NCI-H69 (cell line): ENCODE data around the gene EGR2.

Experiments used
- DNase-seq: peaks from one replicate; lab custom pipeline; 2025; lab: John Stamatoyannopoulos, UW

Gene EGR2

DNA sequence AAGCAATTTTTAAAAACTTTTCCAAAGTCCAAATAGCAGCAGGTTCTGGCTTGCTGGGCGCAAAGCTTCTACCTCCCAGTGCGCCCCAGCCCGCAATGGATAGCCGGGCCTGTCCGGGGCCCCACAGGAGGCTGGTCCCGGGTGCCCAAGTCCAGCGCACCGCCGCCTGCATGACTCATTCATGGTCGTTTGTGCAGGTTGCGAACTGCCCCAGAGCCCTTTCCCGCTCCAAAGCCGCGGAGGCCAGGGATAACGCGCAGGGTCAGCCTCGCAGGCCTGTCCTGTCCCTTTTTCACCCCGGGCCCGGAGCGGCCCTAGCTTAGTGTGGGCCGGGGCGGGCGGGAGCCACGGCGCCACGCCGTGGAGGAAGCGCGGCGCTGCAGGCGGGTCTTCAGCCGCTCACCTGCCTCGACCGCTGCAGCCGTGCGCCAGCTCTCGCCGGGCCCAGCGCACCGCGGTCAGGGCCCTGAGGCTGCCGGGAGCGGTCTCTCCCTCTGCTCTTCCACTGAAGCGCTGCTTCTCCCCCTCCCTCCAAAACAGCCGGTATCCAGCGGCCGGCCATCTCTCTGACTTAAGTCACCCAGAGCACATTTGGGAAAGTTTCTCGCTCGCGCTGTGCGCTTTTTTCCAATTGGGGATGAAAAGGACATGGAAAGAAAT lies 1.7 kb upstream of the EGR2 start:
- peak; percentile 70 for DNase-seq

DNA sequence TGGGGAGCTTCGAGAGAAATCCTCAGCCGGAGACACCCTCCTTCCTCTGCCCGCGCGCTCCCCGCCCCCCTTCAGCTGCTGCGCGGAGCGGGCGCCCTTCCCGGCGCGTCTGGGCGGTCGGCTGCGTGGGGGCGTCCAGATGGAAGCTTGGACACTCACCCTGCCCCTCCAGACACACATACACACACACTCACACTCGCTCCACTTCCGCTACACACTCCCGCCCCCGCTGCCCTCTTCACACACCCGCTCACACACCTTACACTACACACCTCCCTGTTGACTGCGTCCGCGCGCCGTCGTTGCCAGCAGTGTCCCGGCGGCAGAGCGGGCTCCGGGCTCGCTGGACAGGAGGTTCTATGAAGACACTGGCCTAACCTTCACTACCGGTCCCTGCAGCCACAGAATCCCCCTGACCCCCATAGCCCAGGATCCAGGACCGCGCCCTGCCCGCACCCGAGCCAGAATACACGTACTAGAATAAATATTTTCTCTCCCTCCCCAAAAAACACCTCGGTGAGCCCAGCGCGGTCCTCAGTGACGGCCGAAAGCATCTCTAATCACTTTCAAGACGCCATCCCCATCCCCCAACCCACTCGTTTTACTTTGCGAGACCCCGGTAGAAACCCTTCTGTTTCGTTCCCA lies 1.1 kb upstream of the EGR2 start:
- peak; percentile 28 for DNase-seq

GRCh38 chr10:62816076-62816330 lies 163 bp downstream of the EGR2 start:
- no peak for DNase-seq

DNA sequence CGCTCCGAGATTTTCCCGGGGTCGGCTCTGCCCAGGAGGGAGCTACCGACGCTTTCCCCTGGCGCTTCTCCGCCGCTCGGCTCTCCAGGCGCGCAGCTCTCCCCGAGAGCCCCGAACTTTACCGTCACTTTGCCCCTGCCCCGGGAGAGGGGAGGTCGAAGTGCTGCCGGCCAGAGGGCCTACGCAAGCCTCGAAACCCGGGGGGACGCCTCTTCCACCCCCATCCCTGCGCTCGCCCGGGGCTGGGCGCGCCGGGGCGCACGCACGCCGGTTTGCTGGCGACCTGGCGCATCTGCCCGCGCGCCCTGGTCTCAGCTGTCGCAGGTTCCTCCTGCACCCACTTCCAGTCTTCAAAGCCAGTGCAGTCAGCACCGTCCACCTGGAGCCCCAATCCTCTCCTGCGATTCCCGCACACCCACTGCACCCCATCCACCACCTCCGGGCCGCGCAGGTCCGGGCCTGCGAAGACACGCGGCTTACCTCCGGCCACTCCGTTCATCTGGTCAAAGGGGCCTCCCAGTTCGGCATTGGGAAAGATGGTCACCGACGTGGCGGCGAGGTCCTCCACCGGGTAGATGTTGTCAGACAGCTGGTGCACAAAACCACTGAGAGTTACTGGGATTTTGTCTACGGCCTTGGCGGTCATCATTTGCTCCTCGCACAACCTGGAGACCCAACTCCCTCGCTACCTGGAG lies 638 bp downstream of the EGR2 start:
- peak; percentile 19 for DNase-seq

- peak; percentile 19 for DNase-seq
Observed at GRCh38 chr10:62814756-62815380, 1.3 kb downstream of the EGR2 start.

GRCh38 chr10:62813981-62814380 lies 2.2 kb downstream of the EGR2 start:
- DNase-seq: no peak

DNA sequence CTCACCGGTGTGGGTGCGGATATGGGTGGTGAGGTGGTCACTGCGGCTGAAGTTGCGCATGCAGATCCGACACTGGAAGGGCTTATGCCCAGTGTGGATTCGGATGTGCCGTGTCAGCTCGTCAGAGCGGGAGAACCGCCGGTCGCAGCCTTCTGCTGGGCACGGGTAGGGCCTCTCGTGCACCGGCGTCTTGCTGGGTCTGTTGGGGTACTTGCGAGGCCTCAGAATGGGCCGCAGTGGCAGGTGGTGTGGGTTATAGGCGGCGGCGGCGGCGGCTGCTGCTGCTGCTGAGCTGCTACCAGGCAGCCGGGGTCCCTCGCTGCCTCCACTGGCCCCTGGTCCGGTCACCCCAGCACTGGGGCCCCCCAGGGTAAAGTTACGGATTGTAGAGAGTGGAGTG lies 2.7 kb downstream of the EGR2 start:
- no peak for DNase-seq

DNA sequence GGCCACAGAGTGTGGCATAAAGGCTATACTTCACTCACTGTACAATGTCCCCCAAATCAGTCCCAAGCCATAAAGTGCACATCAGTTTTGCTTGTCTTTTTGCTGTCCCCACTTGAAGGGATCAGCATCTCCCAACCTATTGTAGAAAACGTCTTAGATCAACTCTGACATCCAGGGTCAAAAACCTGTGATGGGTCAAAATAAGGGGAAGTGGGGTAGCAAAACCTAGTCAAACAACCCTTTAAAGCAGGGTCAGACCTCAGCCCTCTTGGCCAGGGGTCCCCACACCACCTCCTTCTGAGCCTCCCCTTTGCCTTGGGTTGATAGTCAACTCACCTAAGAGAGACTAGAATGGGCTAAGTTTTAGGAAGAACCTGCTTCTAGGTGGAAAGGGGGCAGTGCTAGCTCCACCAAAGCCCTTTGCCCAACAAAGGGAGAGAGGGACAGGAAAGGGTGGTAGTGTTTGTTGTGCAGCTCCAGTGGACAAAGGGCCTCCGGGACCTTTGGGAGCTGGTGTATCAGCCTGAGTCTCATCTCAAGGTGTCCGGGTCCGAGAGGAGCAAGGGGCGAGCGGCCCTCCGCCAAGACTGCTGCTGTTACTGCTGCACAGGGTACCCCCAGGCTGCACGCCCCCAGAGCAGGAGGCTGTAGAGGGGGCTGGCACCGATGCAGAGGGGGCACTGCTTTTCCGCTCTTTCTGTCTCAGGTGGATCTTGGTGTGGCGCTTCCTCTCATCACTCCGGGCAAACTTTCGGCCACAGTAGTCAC lies 3.3 kb downstream of the EGR2 start:
- DNase-seq: no peak

- no peak for DNase-seq
Observed at GRCh38 chr10:62811159-62811875, 4.8 kb downstream of the EGR2 start.

DNA sequence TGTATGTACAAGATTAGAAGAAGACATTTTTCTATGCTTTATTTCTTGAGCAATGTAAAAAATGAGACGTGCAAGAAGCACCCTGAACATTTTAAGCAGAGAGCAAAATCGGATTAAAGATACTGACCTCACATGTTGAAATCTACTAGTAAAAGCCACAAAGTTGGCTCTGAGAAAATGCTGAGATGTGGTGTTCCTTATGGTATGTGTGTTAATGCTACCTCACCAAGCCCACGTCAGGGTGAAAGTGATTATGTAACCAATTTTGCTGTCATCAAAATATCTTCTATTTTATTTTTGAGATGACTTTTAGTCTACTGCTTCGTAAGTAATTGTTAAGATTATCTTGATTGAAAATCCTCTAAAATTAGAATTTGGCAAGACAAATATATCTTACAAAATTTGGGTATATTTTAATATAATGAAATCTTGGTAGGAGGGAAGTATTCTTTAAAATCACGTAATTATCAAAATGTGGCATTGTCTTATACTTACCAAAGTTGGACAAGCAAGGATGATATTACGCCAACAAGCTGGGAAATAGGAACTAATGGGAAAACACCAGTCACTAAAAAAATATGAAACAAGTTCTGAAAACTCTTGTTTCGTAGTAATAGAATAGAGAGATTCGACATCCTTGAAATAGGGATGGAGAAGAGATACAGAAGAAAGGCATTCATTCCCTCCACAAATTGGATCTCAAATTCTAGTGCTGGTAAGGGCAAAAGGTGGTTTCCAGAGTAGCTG lies 5.8 kb downstream of the EGR2 start:
- DNase-seq: no peak

GRCh38 chr10:62806251-62806650 lies 9.9 kb downstream of the EGR2 start:
- no peak for DNase-seq

DNA sequence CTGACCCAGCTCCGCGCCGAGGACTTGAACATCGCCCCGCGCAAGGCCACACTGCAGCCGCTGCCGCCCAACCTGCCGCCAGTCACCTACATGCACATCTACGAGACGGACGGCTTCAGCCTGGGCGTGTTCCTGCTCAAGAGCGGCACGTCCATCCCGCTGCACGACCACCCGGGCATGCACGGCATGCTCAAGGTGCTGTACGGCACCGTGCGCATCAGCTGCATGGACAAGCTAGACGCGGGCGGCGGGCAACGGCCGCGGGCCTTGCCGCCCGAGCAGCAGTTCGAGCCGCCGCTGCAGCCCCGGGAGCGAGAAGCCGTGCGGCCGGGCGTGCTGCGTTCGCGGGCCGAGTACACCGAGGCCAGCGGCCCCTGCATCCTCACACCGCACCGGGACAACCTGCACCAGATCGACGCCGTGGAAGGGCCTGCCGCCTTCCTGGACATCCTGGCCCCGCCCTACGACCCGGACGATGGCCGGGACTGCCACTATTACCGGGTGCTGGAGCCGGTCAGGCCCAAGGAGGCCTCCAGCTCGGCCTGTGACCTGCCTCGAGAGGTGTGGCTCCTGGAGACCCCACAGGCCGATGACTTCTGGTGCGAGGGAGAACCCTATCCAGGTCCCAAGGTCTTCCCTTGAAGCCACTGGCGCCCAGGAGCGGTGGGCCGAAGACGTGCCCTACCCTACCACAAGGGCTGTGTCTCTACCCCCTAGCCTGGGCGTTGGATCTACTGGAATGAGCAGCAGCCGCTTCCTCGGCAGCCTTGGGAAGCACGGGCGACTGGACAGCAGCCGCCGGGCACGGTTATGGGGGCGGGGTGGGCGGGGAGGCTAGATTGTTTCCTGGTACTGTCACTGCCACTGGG lies 10.7 kb downstream of the EGR2 start:
- peak; percentile 22 for DNase-seq

DNA sequence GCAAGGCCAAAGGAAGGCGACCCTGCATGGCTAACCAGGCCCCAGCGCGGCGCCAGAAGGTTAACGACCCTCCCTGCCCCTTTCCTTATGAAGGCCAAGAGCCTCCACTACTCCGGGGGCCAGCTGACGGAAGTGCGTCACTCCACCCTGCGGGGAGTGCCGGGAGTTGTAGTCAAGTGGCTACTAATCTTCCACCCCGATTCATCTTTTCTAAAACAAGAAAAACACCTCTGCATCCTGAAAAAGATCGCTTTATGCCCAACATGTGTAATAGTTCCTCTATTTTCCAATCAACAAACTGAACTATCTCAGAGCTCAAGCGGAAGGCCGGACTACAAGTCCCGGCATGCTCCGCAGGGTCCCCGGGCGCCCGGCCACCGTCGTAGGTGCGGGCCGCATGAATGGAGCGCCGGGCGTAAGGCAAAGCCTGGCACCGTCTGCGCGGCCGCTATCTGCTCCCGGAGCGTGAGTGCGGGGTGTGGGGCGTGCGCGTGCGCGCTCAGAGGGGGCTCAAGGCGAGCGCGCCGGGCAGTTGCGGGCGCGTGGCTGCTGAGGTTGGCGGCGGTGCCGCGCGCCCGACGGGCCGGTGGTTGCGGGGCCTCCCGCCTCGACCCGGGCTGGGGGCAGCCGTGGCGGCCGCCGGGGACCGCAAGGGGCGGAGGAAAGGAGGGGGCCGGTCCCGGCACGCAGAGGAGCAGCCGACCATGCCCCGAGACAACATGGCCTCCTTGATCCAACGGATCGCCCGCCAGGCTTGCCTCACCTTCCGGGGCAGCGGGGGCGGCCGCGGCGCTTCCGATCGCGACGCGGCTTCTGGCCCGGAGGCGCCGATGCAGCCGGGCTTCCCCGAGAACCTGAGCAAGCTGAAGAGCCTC lies 11.6 kb downstream of the EGR2 start, which contains the start of gene ADO:
TSS of gene ADO (plus strand) at position 365 of the 875 bp plus-strand sequence. CDS start at position 705, 340 bp downstream.
- DNase-seq: peak; percentile 87

- DNase-seq: no peak
Observed at GRCh38 chr10:62803724-62804355, 12.3 kb downstream of the EGR2 start.

DNA sequence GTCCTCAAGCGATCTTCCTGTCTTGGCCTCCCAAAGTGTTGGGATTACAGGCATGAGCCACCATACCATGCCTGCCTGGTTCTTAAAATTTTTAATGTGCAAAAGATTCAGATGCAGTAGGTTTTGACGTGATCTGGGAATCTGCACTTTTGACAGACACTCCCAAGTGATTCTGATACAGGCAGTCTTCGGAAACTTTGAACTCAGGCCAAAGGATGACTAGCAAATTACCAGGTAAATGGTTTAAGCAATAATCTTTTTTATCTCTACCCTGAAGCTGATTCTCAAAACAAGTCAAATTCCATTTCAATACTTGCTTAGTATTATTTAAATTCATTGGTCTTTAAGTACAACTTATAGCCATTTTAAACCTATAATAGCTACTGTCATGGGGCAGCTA lies 14.3 kb downstream of the EGR2 start:
- DNase-seq: no peak

- DNase-seq: peak; percentile 69
Observed at GRCh38 chr10:62796896-62797295, 19.3 kb downstream of the EGR2 start.

DNA sequence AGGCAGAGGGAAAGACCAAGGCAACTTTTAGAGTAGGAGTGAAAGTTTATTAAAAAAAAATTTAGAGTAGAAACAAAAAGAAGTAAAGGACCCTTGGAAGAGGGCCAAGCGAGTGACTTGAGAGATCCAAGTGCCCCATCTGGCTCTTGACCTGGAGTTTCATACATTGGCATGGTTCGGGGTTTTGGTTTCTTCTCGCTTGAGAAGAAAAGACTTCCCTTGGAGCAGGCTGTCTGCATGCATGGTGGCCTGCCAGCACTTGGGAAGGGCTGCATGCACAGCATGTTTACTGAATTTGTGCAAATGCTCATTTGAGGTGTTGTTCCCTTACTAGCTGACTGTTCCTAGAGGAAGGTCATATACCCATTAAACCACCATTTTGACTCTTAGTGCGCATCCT lies 20.4 kb downstream of the EGR2 start:
- DNase-seq: no peak

- DNase-seq: no peak
Observed at GRCh38 chr10:62795100-62795499, 21.1 kb downstream of the EGR2 start.
